Fibroblast of skin of scalp (primary cell): ENCODE data around the gene SAMSN1.

Experiments used
- DNase-seq: peaks from one replicate; pipeline ENCODE4 v3.0.0-alpha.2; 2013

Gene SAMSN1

DNA sequence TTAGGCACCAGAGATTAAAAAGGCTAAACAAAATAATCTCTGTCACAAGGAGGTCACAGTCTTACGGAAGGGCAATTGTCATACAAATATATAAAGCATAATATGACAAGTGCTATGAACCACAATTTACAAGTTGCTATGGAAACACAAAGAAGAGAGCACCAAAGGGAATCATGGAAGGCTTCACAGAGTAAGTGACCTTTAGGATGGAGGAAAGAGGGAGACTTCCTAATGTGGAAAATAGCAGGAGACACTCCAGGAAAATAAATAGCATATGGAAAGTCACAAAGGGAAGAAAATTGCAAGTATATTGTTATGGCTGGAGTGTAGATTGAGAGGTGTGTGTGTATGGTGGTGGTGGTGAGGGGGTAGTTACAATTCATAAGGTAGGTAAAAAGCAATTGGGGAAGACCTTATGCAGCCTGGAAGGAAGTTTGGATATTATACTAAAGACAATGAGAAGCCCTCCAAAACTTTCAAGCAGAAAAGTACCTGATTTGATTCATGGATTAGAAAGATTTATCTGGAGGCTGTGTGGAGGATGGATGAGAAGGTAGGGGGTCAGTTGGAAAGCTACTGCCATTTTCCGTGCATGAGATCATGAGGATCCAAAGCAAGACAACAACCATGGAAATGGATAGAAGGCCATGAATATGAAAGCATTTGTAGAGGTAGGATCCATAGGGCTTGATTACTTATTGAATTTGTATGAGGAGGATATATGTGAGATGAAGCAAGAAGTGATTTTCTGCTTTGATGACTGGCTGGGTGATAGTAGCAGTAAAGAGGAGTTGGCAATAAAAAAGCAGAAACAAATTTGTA lies 61.7 kb downstream of the SAMSN1 start:
- no peak for DNase-seq

DNA sequence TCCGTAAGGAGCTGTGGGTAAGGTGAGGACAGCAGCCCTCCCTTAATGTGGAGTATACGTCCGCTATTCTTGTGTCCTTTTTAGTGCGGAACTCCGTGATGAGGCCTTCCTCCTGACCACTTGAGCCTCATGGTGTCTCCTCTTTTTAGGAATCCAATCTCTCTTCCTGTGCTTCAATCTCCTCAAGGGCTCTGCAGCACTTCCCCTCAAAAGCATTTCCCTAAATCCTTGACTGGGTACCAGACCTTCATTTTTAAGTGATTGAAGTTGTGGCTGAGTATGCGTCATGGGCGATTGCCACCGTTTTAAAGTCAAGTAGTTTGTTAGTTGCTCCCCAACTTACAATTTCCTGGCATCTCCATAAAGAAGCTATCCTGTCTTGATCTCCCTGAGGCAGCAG lies 62.8 kb downstream of the SAMSN1 start:
- DNase-seq, result no peak

GRCh38 chr21:14482165-14482564 lies 64.0 kb downstream of the SAMSN1 start:
- no peak for DNase-seq

DNA sequence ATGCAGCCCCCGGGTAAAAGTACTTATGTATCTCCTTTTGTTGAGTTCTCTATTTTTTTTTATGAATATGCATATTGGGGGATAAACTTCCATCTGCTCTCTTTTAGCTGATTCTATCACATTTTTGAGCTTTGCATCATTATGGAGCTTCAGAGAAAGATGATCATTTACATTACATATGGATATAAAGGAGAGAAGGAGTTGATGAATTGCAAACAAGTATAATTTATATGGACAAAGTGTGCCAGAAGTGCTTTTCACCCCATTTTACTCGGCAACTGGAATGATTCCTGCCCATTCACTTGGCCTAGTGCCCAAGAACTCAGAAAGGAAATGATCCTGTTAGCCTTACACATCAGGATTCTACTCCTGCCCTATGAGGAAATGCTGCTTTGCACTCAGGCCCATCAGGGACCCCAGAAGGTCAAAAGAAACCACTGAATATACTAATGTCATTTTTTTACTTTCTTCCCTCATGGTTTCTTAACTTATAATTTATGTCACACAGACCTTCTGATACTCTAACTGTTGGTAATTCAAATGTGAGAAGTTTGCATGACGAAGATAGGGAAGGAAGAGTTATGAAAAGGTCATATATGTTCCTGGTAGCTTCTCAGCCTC lies 65.6 kb downstream of the SAMSN1 start:
- no peak for DNase-seq

DNA sequence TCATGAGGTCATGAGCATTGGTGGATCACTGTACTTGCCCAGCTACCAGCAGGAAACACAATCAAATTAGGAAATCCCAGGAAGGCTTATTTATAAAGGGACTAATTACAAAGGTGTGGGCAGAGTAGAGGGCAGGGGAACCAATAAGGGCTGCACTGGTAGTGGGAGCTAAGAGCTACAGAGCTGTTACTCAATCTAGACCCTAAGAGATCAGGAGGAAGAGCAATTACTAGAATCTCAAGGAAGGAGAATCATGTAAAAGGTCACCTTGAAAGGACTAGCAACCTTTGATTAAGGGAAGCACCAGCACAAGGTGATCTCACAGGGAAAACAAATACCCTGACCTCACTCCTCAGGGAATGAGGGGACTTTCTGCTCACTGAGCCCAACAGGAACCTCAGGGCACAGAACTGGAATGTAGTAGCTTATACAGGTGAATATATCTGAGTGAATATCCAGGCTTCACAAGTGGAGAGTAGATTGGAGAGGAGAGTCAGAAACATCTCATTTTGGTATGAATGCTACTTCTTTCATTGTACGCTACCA lies 66.8 kb downstream of the SAMSN1 start:
- no peak for DNase-seq

DNA sequence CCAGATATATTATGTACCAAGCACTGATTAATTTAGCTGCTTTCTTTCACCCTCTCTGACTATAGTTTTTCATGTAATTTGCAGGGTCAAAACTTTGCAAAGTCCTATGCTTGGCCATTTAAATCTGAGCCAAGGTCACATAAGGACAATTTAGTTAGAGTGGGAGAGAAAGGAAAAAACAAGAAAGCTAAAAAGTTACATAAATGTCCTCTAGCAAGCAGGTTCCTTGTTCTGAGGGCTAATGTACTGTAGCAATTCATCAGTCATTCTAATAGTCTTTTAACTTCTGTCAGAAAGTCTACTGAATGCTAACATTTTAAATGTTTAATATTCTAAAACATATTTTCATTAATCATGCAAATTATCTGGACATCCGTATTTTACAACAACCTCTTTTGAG lies 68.3 kb downstream of the SAMSN1 start:
- DNase-seq, result no peak

GRCh38 chr21:14477133-14477532 lies 69.0 kb downstream of the SAMSN1 start:
- no peak for DNase-seq

DNA sequence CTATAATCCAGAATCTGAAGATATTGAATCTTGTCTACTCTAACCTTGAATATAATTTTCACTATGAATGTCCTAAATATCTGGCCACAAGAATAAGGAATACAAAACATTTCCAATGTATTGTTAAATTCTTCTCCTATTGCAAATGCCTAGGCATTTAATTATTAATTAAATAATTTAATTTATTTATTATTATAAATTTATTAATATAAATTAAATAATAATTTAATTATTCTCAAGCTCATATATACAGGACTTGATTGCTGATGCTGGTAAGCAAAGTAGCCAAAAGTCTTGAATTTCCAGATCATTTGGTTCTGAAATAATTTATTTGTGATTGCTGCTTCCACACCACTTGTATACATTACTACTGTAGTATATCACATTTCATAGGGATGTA lies 71.1 kb downstream of the SAMSN1 start:
- no peak for DNase-seq

DNA sequence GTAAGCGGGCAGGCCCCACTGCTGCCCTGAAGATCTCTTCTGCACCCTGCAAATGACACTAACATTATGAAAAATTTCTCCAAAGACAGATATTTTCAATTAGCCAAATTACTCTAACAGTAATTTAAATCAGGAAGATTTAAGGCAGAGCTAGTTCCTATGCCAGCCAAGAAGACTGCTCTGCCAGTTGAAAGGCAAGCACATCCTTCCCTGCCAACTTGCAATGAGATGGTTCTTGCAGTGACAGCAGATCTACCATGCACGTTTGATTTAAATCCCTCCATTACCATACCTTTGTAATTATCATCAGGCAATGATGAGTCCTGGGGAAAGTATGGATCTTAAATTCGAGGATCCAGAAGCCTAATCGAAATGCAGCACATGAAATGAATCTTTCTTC lies 76.5 kb downstream of the SAMSN1 start:
- no peak for DNase-seq

DNA sequence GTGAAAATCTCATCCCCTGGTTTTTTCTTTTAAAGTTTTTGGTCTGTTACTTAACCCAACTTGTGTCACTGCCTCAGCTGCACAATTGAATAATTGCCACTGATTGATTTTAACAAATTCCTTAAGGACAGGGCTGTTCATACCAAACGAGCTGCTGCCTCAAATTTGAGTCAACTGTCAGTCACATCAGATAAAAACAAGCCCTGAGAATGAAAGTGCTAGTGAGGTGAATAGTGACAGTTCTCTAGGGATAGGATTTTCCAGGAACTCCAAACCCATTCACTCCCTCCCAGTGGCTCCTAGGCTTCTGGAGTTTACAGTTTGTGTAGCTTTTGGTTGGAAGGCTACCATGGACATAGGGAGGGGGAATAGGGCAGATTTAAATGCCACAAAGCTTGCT lies 79.4 kb downstream of the SAMSN1 start:
- DNase-seq, result no peak

DNA sequence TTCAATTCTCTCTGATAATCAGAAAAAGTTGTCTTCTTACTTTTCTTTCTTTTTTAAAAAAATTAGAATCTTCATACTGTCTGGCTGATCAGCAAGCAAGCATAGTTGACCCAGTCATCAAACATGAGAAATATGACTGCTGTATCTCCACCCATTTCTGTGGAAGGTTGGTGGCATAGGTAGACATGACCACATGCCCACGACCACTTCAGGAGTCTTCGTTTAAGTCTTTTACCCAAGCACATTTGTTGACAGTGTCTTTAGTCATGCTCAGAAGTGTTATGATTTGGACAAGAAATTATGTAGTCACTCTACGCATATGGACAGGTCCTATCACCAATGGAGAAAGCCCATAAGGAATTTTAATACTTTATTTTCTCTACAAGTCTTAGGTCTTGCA lies 88.4 kb downstream of the SAMSN1 start:
- DNase-seq, result no peak

- DNase-seq, result no peak
Observed at GRCh38 chr21:14456911-14457310, 89.2 kb downstream of the SAMSN1 start.

- DNase-seq, result no peak
Observed at GRCh38 chr21:14454016-14455009, 91.8 kb downstream of the SAMSN1 start.

GRCh38 chr21:14453339-14454015 lies 92.6 kb downstream of the SAMSN1 start:
- DNase-seq, result no peak

DNA sequence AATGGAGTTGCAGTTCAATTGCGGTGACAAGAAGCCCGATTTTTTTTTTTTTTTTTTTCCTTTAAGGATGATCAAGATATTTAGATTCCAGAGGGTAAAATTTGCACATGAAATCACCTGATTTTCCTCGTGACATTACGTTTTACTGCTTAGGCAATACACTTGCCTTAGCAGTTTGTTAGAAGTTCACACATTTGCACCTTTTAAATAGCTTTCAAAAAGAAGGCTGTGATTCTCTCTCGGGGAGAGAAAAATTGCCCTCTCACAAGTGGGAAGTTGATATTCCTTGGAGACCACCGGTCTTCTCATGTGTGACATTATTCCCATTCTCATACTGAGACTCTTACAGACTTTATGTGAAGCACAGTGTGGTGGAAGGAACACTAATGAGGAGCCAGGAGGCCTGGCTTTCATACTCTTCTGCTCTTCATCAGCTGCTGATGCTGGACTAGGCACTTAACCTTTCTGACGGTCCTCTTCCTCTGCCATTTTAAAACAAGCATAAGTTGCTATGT lies 93.3 kb downstream of the SAMSN1 start:
- DNase-seq, result no peak

DNA sequence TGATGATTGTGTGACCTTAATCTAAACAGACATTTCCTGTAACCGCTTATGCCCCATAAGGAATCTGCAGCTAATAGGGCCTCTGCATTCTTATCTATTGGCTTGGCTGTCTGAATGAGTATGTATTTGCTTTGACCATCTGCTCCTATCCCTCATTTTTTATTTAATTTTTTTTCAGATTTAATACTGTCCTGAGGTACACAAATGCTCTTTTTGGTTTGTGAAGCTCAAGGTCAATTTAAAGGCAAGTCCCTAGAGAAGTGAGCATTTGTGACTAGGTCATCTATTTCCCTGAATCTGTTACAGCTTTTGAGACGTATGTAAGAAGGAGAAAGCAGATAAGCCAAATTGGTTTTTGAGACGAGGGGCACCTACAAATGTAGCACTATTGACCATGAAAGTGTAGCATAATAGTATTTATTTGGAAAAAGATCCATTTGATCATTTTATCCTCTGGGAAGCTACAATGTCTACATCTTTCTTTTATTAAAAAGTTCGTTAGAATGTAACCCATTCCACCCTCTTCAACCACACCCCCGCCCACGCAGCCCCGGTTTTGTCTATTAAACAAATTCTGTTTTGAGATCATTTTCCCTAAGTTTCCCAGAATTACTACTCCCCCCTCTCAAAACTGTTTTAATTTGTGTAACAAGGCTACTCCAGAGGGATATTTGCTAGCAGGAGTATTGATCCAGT lies 93.9 kb downstream of the SAMSN1 start:
- DNase-seq, result no peak

DNA sequence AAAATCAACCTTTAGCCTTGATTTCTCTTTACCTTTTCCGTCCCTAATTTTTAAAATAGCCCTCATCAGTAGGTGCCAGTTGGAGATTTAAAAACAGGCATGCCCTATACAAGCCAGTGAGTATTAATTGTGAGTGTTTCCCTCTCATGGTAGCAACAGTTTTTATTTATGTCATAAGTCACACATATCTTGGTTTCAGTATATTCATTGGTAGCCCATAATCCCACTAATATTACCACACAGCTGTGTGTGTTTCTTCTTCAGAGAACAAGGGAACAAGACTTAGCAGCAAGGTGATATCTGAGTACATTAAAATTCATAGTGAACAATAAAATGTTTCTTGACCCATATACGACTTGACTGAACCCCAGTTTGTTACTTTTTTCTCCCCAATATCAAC lies 94.6 kb downstream of the SAMSN1 start:
- DNase-seq, result no peak

- no peak for DNase-seq
Observed at GRCh38 chr21:14448784-14449183, 97.3 kb downstream of the SAMSN1 start.

GRCh38 chr21:14438211-14438610 lies 107.9 kb downstream of the SAMSN1 start:
- no peak for DNase-seq

DNA sequence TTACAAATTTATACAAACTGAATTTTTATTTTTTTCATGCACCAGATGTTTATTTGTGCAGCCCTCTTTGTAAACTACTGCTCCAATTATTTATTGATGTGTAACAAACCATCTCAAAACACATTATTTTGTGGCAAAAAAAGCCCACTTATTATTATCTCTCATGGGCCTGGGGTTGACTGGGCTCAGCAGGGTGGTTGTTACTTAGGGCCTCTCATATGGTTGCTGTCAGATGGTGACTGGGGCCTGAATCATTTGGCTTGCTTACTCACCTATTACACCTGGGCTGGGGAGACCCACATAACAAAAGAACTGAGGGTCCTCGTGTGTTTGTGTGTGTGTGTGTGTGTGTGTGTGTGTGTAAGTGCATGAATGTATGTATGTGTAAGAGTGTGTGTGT lies 110.7 kb downstream of the SAMSN1 start:
- DNase-seq, result no peak
